ENCODE results near the gene RADIL. TPM values are rescaled to one million over a fixed set of nuclear protein-coding genes. Genes with fewer than 3 reads are reported as not detected.

RADIL gene
- total RNA-seq, 4 donors from 2014 or later, result 0.80 to 6.2 (median 1.7) TPM

GRCh38 chr7:4882169-4883032 lies 1.1 kb downstream of the RADIL start:
- Histone ChIP-seq H3K36me3 (no peaks in the 10 kb centered on the region), H3K4me1 (peaks cover 0 to 14% (median 6%) of the 10 kb centered on the region in 4 donors), H3K27me3 (peaks cover 26% of the 10 kb centered on the region), H3K4me3 (peak overlapping the region; percentile 35 to 60 (median 53)), H3K9me3 (no peaks in the 10 kb centered on the region), H3K27ac (peak overlapping the region; percentile 59 to 79 (median 66))
- DNase-seq, result peak; percentile 38
- TF ChIP-seq CTCF (IDR thresholded peaks at IDR 0.05) (peak in 1 of 5 experiments; percentile 10), POLR2AphosphoS5 (IDR thresholded peaks at IDR 0.05) (peak in 1 of 3 donors; percentile 15), EP300 (IDR thresholded peaks at IDR 0.05; ENCODE audit: low read depth) (no peak)
- intact Hi-C loops (cut with DNase I; ENCODE audit: low total_unique reads) (no loop called here), in situ Hi-C loops (cut with MboI; ENCODE audit: low pct_ligation_motif_present in 1 of 4, low pct_unique_long_range_greater_than_20kb in 1 of 4, low sequenced_read_pairs in 3 of 4) (no loop called here)
- 0 to 7% methylated on average over 1 to 35 of the region's 35 CpGs for WGBS, 2 donors (ENCODE audit: low coverage in 1 of 2)

- DNase-seq, result no peak
- WGBS, 2 donors (ENCODE audit: low coverage in 1 of 2), result 53 to 73% methylated on average over 3 to 10 of the region's 10 CpGs
- no peak for TF ChIP-seq CTCF (IDR thresholded peaks at IDR 0.05)
- TF ChIP-seq POLR2AphosphoS5 (IDR thresholded peaks at IDR 0.05), result no peak
- no peak for TF ChIP-seq EP300 (IDR thresholded peaks at IDR 0.05; ENCODE audit: low read depth)
- no peak for TF ChIP-seq POLR2A (IDR thresholded peaks at IDR 0.05)
- Histone ChIP-seq H3K27me3 (peaks cover 26% of the 10 kb centered on the region), H3K9me3 (no peaks in the 10 kb centered on the region), H3K4me3 (no peak overlapping the region), H3K36me3 (no peaks in the 10 kb centered on the region), H3K27ac (no peak overlapping the region), H3K4me1 (peaks cover 0 to 14% (median 6%) of the 10 kb centered on the region in 4 donors)
- in situ Hi-C loops (cut with MboI; ENCODE audit: low pct_ligation_motif_present in 1 of 4, low pct_unique_long_range_greater_than_20kb in 1 of 4, low sequenced_read_pairs in 3 of 4), result no loop called here
- intact Hi-C loops (cut with DNase I; ENCODE audit: low total_unique reads), result no loop called here
These were observed 3.3 kb downstream of the RADIL start for GRCh38 chr7:4880218-4880617.

GRCh38 chr7:4879396-4880081 lies 4.0 kb downstream of the RADIL start:
- no peaks in the 10 kb centered on the region for H3K36me3 ChIP-seq
- H3K4me1 ChIP-seq, result peaks cover 0 to 14% (median 6%) of the 10 kb centered on the region in 4 donors
- no peak overlapping the region for H3K27ac ChIP-seq
- H3K9me3 ChIP-seq, result no peaks in the 10 kb centered on the region
- WGBS, 2 donors (ENCODE audit: low coverage in 1 of 2), result 84 to 93% methylated on average over 3 to 27 of the region's 27 CpGs
- no peak for DNase-seq
- H3K4me3 ChIP-seq, result no peak overlapping the region
- peaks cover 26% of the 10 kb centered on the region for H3K27me3 ChIP-seq
- intact Hi-C loops (cut with DNase I; ENCODE audit: low total_unique reads) (no loop called here), in situ Hi-C loops (cut with MboI; ENCODE audit: low pct_ligation_motif_present in 1 of 4, low pct_unique_long_range_greater_than_20kb in 1 of 4, low sequenced_read_pairs in 3 of 4) (no loop called here)
- no peak for TF ChIP-seq CTCF (IDR thresholded peaks at IDR 0.05)
- TF ChIP-seq POLR2A (IDR thresholded peaks at IDR 0.05), result no peak
- no peak for TF ChIP-seq POLR2AphosphoS5 (IDR thresholded peaks at IDR 0.05)
- no peak for TF ChIP-seq EP300 (IDR thresholded peaks at IDR 0.05; ENCODE audit: low read depth)
